Ramos (cell line): Measurements from ENCODE around the gene SLC25A22.

Experiments used
- in situ Hi-C: fragments of 300-500 bp; cut with MboI; formaldehyde crosslinking; loops from one replicate; pipeline ENCODE4 v1.14.3; 2022; ENCODE audit warnings: low sequenced_read_pairs; ENCODE audit not compliant: unreplicated experiment

SLC25A22 gene

DNA sequence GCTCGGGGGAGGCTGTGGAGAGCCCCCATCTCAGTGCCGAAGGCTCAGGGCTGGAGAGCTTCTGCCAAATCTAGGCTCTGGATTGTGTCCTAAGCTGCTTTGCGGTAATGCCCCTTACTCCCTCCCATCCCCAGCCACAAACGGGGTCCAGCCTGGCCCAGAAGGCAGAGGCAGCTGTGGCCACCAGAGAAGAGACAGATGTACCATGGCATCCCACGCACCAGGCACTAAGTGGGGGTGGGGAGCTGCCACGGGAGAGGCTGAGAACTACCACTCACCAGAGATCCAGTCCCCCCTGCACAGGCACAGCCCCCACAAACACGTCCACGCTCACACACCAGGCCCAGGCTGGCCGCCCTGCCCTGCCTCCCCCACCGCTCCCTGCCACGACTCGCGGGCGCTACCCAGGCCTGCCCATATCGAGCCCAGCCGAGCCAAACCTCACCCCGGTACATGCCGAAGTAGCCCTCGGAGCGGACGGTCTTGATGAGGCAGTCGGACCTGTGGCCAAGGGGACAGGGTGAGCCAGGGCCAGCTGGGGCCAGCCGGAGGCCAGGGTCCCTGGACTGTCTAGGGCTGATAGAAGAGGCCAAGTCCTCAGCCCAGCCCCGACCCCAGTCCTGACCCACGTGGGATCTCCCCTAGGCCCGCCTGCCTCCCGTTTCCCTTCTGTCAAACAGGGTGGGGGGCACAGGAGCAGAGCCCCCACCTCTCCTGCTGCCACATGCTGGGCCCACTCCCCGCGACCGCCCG, 3.9 kb downstream of the SLC25A22 start:
- in situ Hi-C loops, result no loop called here

DNA sequence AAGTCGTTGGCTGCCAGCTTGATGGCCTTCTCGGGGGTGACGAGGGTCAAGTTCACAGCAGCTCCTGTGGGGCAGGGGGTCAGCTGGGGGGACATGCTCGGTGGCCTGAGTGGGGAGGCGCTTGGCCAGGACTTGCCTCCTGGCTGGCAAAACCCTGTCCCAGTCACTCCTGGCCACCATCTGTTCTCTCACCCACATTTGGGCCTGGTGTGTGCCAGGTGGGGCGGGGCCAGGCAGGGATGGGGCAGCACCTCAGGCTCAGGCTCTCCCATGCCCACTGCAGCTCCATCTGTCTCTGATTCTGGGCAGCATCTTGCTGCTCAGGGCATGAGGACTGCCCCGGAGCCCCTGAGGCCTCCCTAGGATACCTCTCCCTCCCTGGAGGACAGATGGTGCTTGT, 4.5 kb downstream of the SLC25A22 start:
- in situ Hi-C loops, result no loop called here

GRCh38 chr11:792873-793272, 5.2 kb downstream of the SLC25A22 start:
- in situ Hi-C loops, result no loop called here

- in situ Hi-C loops, result no loop called here
Observed at GRCh38 chr11:792535-792821, 5.6 kb downstream of the SLC25A22 start.

GRCh38 chr11:791658-792534, 6.2 kb downstream of the SLC25A22 start:
- in situ Hi-C loops, result no loop called here

DNA sequence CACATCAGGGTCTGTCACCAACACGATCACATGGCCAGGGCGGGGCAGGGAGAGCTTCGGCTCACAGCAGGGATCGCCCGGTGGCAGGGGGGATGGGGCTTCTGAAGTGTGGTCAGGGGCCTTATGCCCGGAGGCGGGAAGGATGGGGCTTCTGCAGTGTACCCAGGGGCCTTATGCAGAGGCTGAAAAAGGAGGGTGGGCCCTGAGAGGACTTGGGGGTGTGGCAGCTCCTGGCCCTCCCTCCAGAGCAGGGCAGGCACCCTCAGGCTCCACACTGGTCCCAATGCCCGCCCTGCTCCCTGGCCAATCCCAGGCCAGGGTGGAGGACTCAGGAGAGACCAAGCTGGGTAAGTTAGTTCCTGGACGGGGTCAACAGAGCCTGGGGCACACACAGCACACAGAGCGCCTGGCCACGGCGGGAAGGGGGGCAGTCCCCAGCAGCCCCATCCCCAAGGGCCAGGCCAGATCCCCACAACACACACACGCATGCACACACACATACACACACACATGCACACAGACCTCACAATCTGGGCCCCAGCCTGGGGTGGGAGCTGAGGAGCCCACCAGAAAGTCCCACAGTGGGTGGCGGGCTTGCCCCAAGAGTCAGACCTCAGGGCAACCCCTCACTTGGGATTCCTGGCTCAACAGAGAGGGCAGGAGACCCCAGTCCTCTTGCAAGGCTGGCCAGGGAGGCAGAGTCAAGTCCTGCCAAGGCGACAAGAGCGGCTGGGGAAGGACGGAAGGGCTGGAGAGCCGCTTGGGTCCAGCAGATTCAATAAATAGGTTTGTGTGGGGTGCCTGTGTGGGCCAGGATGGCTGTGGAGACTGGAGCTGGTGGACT, 7.1 kb downstream of the SLC25A22 start:
- in situ Hi-C loops, result no loop called here

GRCh38 chr11:789943-790342, 8.1 kb downstream of the SLC25A22 start, which contains the start of gene CEND1:
Gene CEND1 (minus strand): TSS chr11:790090. CDS start chr11:788576, 1,514 bp downstream.
- in situ Hi-C loops, result no loop called here

GRCh38 chr11:788953-789940, 8.8 kb downstream of the SLC25A22 start:
- in situ Hi-C loops, result no loop called here

DNA sequence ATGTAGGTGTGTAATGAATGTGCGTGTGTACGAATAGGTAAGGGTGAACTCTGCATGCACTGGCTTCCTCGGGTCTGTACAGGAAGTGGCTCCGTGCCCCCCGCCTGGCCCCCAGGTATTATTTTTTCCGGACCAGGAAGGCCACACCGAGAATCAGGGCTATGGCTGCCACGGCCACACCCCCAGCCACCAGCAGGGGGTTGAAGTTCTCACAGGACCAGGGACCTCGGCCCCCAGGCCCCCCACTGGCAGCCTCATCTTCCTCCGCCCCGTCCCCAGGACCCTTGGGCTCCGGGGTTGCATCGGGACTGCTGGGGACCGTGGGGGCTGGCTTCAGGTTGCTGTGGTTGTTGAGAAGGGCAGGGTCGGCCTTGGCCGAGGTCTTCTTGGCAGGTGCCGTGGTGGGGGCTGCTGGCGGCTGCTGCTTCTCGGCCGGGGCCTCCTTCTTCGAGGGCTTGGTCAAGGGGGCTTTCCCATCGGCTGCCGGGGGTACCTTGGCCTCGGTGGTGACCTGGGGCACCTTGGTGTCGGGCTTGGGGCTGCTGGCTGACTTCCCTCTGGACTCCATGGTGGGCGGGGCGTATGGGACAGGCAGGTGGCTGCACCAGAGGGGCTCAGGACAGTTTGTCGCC, 10.0 kb downstream of the SLC25A22 start:
- in situ Hi-C loops, result no loop called here

DNA sequence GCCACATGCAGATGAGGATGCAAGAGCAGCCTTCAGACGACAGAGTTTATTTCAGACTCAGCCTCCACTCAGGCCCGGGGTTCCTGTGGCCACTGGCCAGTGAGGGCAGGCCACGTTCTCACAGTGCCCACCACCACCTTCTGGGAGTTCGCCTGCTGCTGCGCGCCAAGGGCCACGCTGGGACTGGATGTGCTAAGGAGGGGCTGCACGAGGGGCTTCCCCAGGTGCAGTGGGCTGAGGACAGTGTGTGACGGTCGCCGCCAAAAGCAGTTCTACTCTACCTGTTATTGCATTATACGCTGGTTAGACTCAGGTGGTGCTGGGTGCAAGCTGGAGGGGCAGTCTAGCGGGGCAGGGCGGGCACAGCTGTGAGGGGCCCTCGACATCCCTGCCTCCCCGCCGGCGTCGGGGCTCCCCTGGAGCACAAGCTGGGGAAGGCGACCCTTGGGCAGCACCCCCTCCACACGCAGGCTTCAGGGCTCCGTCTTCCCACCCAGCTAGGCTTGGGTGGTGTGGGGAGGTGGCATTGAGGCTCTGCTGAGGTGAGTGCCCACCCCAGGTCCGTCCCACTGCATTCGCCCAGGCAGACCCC, 10.9 kb downstream of the SLC25A22 start:
- in situ Hi-C loops, result no loop called here

DNA sequence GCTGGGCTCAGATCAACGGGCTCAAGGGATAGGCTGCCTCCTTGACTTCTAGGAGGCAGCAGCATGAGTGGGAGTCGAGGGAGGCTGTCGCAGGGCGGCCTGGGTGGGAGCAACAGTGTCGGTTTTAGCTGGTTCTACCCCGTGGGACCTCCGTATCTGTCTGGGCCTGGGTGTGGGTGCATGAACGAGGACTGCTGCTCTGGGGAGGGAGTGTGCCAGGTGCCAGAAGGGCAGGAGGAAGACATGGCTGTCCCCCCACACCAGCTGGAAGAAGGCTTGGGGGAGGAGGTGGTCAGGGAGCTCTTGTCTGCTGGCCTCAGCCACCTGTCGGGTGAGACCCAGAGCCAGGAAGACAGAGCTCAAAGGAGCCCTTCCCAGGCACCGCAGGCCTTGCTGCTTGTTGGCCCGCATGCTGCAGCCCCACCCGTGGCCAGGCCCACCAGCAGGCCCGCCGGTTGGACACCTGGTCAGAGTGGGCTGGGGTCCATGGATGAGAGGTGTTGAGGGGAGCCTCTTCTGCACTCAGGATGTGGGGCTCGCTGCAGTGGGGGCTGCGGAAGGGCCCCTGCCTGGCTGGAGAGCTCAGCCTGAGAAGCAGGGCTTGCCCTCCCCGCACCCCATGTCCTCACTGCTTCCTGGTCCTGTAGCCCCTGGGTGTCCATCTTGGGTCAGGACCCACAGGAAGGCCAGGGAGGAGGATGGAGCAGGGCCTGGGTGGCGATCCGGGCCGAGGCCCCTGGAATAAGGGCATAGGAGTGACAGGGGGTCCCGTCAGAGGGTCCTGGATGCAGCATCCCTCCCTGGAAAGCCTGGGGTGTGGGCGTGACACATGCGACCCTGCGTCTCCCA, 11.6 kb downstream of the SLC25A22 start:
- in situ Hi-C loops, result no loop called here

DNA sequence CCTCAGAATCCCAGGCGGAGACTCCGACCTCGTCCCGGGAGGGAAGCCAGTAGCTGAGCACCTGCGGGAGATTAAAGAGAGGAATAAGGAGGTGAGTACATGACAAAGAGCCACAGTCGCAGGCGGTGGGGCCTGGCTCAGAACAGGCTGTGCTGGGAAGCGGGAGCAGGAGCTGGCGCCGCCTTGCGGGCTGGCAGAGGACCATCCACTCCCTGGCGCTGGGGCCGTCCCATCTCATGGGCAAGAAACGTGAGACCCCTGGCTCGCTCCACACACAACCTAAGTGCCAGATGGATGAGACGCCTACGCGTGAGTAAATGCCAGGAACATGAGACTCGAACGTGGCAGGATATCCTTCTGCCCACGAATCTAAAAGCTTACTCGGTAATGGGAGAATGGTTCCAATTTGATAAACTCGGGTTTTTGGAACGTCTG, 14.5 kb downstream of the SLC25A22 start:
- in situ Hi-C loops, result no loop called here

DNA sequence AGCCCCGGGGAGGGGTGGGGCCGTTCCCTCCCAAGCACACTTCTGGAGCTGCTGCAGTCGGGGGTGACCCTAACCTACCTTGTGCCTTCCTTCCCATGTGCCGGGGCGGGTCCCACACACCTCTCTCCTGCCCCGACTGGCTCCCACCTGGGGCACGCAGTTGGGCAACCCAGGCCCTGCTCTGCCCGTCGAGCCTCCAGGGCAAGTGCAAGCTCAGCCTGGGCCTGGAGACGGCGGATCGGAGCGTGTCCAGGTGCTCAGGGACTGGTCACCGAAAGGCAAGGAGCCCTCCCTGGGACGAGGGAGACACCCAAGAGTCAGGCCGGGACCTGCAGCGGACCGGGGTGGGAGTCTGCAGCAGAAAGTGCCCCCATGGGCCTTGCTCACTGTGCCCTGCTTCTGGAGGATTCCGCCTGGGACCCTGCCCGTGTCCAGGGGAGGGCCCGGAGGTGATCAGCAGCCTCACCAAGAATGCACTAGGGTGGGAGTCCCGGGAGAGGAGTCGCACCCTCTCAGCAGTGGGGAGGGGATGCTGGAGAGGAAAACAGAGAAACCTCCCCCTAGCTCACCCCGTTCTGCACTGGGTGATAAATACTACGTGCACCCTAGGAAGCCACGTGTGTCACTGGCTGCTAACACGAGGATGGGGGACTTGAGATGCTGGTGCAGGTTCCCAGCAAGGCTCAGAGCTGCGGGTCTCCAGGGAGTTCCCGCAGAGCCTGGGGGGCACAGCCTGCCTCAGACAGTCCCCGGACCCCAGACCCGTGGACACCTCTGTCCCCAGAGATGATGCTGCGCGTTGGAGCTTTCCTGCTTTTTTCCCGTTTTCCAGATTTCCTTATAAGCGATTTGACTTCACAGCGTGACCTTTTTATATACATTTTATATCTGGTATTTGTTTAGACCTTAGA, 15.6 kb downstream of the SLC25A22 start:
- in situ Hi-C loops, result no loop called here

DNA sequence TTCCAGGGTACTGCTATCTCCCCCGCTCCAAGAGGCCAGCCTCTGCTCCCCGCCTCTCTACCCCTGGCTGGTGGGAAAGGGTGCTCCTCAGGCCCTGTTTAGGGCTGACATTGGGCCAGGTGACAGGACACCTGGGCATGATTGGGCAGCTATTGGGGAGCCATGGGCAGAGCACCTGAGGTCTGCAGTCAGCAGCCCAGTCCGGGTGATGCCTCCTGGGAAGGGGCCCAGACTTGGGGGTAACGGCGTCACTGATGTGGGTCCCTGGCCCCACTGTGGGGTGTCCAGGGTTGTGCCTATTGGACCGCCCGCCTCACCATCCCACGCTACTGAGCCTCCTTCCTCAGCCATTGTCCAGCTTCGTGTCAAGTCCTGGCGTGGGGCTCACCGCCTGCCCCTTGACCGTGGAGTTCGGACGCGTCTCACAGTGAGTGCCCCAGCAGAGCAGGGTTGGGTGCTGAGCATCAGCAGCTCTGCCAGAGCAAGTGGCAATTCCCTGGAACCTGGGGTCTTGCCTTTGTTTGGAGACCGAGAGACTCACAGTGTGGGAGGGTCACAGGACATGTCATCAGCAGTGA, 18.0 kb downstream of the SLC25A22 start:
- in situ Hi-C loops, result no loop called here

- in situ Hi-C loops, result no loop called here
Observed at GRCh38 chr11:778976-779954, 18.8 kb downstream of the SLC25A22 start.
